Lower lobe of right lung (tissue), 2 donors: Measurements from ENCODE around the gene L3HYPDH. TPM values are rescaled to one million over a fixed set of nuclear protein-coding genes. Genes with fewer than 3 reads are reported as not detected.

Source experiments
- ATAC-seq, 2 donors: fragments of 200-7000 bp; cut with Tn5 transposase; one replicate each; pipeline ENCODE4 v1.9.1; 2020 to 2022; ENCODE audit warnings: mild to moderate bottlenecking in 2 of 2, moderate library complexity in 2 of 2
- DNase-seq: peaks from one replicate; pipeline ENCODE4 v3.0.0-alpha.2; 2020
- H3K27ac ChIP-seq: fragments of 200-600 bp; one replicate; pipeline ENCODE4 v1.8.0; 2022
- H3K27me3 ChIP-seq: fragments of 200-600 bp; one replicate; pipeline ENCODE4 v1.8.0; 2022; ENCODE audit warnings: low read depth
- H3K36me3 ChIP-seq: fragments of 200-600 bp; one replicate; pipeline ENCODE4 v1.8.0; 2022; ENCODE audit warnings: mild to moderate bottlenecking
- H3K4me1 ChIP-seq: fragments of 200-600 bp; one replicate; pipeline ENCODE4 v1.8.0; 2022
- H3K4me3 ChIP-seq: fragments of 200-600 bp; one replicate; pipeline ENCODE4 v1.8.0; 2022; ENCODE audit warnings: mild to moderate bottlenecking
- H3K9me3 ChIP-seq: fragments of 200-600 bp; one replicate; pipeline ENCODE4 v1.8.0; 2022
- intact Hi-C: fragments of 100-400 bp; cut with DNase I; formaldehyde crosslinking; loops from one replicate; pipeline ENCODE4 v1.11.0; 2022
- total RNA-seq: library from RNA; stranded (reverse); fragmentation: NEBNext Ultra II Directional; extraction: Animal tissue kit (Norgen Biotek cat#: 25700); gene quantifications from one replicate; pipeline ENCODE4 v1.2.1, GENCODE V29; 2021
- TF ChIP-seq, protein P1 (sequence below): fragments of 200-600 bp; IDR thresholded peaks from one replicate; pipeline ENCODE4 v1.8.0; 2022; ENCODE audit warnings: antibody characterized with exemption, mild to moderate bottlenecking
- donor health status: DM: no; HTN: yes; CAD: no; lungs with severe emphysema.

The L3HYPDH gene
- total RNA-seq, 1 donor from 2014 or later, result 17.9 TPM

DNA sequence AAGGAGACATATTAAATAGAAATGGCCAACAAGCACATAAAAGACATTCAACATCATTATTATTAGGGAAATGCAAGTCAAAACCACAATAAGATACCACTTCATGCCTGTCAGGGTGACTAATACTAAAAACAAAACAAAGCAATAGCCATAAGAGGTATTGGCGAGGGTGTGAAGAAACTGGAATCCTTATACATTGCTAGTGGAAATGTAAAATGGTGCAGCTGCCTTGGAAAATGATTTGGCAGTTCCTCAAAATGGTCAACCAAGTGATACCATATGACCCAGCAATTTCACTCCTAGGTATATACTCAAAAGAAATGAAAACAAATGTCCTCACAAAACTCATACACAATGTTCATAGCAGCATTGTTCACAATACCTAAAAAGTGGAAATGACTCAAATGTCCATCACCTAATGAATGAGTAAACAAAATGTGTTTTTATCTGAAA lies 46.0 kb downstream of the L3HYPDH start:
- intact Hi-C loops, result no loop called here
- TF ChIP-seq, protein P1, sequence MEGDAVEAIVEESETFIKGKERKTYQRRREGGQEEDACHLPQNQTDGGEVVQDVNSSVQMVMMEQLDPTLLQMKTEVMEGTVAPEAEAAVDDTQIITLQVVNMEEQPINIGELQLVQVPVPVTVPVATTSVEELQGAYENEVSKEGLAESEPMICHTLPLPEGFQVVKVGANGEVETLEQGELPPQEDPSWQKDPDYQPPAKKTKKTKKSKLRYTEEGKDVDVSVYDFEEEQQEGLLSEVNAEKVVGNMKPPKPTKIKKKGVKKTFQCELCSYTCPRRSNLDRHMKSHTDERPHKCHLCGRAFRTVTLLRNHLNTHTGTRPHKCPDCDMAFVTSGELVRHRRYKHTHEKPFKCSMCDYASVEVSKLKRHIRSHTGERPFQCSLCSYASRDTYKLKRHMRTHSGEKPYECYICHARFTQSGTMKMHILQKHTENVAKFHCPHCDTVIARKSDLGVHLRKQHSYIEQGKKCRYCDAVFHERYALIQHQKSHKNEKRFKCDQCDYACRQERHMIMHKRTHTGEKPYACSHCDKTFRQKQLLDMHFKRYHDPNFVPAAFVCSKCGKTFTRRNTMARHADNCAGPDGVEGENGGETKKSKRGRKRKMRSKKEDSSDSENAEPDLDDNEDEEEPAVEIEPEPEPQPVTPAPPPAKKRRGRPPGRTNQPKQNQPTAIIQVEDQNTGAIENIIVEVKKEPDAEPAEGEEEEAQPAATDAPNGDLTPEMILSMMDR, result no peak
- H3K9me3 ChIP-seq, result no peaks in the 10 kb centered on the region
- ATAC-seq (no peak), DNase-seq (no peak)
- no peaks in the 10 kb centered on the region for H3K27me3 ChIP-seq
- no peaks in the 10 kb centered on the region for H3K4me1 ChIP-seq
- no peaks in the 10 kb centered on the region for H3K36me3 ChIP-seq
- no peak overlapping the region for H3K27ac ChIP-seq
- H3K4me3 ChIP-seq, result no peak overlapping the region

DNA sequence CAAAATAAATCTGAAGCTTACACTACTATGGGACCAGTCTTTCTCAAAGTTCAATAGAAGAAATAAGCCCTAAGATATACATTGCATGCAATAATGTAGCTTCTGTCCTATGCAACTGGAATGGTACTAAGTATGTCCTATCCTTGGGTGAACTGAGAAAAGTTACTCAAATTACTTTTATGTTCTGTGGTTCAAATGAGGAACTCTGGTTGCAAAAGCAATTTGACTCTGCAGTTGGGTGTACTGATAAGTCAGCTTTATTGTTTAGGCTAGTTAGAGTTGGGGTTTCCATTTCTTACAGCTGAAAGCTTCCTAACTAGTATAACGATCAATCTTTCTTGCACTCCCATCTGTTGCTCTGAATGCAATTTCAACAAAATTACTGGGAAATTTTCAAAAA lies 48.2 kb downstream of the L3HYPDH start:
- intact Hi-C loops, result no loop called here
- Histone ChIP-seq H3K36me3 (no peaks in the 10 kb centered on the region), H3K27ac (no peak overlapping the region), H3K27me3 (no peaks in the 10 kb centered on the region), H3K9me3 (no peaks in the 10 kb centered on the region), H3K4me3 (no peak overlapping the region), H3K4me1 (no peaks in the 10 kb centered on the region)
- no peak for ATAC-seq
- DNase-seq, result no peak
- TF ChIP-seq, protein P1, result no peak

DNA sequence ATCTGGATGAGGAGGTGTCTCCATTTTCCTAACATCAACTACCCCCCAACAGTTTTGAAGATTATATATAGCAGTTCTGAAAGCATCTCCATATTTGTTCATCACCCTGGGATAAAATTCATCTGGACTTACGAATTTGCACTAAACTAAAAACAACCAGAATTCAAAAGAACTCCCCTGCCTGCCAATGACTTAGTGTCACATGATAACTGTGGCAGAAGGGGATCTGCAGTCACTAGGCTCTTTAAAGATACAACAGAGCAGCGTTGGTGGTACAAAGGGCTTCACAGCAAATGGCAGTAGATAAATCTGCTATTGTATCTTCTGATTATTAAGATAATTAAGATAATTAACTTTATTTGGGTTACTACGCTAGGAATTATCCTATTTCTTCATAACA lies 49.1 kb downstream of the L3HYPDH start:
- no peaks in the 10 kb centered on the region for H3K9me3 ChIP-seq
- TF ChIP-seq, protein P1, result no peak
- no peak overlapping the region for H3K27ac ChIP-seq
- no peak overlapping the region for H3K4me3 ChIP-seq
- DNase-seq (no peak), ATAC-seq (no peak)
- no peaks in the 10 kb centered on the region for H3K27me3 ChIP-seq
- intact Hi-C loops, result no loop called here
- H3K36me3 ChIP-seq, result no peaks in the 10 kb centered on the region
- no peaks in the 10 kb centered on the region for H3K4me1 ChIP-seq

DNA sequence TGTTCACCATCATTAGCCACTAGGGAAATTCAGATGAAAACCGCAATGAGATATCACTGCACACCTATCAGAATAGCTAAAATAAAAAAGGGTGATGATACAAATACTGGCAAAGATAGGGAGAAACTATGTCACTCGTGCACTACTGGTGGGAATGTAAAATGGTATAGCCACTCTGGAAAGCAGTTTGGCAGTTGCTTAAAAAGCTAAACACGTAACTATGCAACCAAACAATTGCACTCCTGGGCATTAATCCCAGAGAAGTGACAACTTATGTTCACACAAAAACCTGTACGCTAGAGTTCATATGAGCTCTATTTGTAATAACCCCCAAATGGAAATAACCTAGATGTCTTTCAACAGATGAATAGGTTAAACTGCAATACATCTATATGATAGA lies 54.4 kb downstream of the L3HYPDH start:
- TF ChIP-seq, protein P1, result no peak
- Histone ChIP-seq H3K27me3 (no peaks in the 10 kb centered on the region), H3K27ac (no peak overlapping the region), H3K4me1 (no peaks in the 10 kb centered on the region), H3K36me3 (no peaks in the 10 kb centered on the region), H3K4me3 (no peak overlapping the region), H3K9me3 (no peaks in the 10 kb centered on the region)
- no peak for ATAC-seq
- intact Hi-C loops, result no loop called here
- no peak for DNase-seq

DNA sequence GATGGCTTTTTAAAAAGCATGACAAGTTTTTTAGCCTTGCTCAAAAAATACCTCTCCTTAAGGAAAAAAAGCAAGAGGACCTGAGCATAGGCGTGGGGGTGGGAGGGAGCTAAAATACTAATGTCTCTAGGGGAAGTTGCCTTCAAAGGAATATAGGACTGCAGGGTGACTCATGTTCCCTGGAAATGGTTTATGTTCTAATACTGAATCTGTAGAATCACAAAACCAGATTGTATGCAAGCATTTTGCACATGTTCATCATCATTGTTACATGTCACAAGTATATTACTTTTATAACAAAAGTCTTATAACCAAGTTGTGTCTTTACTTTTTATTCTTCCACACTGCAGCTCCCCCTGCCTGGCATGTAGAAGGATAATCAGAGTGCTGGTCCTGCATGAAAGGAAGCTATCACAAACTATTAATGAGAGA lies 55.6 kb downstream of the L3HYPDH start:
- Histone ChIP-seq H3K9me3 (no peaks in the 10 kb centered on the region), H3K4me3 (no peak overlapping the region), H3K27ac (no peak overlapping the region), H3K36me3 (no peaks in the 10 kb centered on the region), H3K27me3 (no peaks in the 10 kb centered on the region), H3K4me1 (no peaks in the 10 kb centered on the region)
- ATAC-seq, result peak in 1 of 2 donors; percentile 13
- DNase-seq, result no peak
- TF ChIP-seq, protein P1, result no peak
- intact Hi-C loops, result no loop called here
